Activated CD8-positive, alpha-beta memory T cell treated with anti-CD3 and anti-CD28 coated beads for 24 hours (primary cell): ENCODE results near the gene MAL.

Experiments
- DNase-seq: peaks from one replicate; pipeline ENCODE4 v3.0.0-alpha.2; 2020

Gene MAL

DNA sequence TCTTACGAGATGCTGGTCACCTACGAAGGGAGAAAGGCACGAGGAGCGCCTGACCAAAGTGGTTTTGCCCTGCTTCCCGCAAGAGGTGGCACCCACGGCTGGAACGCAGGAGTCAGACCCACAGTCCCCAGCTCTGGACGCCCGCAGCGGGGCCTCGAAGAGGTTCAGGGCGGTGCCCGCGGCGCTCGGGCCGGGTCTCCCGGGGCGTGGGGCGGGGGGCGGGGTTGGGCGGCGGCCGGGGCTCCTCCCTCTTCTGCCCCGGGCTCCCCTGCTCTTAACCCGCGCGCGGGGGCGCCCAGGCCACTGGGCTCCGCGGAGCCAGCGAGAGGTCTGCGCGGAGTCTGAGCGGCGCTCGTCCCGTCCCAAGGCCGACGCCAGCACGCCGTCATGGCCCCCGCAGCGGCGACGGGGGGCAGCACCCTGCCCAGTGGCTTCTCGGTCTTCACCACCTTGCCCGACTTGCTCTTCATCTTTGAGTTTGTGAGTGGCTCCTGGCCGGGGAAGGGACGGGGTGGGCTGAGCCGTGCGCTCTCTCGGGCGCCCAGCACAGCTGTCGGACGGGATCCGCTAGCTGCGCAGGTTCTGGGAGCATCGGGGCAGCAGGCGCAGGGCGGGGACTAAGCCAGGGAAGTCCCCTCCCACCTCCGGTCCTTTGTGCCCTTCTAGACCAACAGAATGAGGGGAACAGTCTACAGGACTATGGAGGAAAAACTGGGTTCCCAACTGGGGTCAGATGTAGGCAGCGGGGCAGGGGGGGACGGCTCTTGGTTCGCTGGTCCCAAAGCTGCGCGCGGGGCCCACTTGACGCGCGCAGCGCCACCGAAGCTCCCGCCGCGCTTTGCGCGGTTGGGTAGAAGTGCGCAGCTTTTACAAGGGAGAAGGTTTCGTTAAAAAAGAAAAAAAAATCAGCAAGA, at the start of gene MAL:
TSS of gene MAL (plus strand) at position 303 of the 914 bp plus-strand sequence. CDS start at position 388, 85 bp downstream.
- peak; percentile 85 for DNase-seq

DNA sequence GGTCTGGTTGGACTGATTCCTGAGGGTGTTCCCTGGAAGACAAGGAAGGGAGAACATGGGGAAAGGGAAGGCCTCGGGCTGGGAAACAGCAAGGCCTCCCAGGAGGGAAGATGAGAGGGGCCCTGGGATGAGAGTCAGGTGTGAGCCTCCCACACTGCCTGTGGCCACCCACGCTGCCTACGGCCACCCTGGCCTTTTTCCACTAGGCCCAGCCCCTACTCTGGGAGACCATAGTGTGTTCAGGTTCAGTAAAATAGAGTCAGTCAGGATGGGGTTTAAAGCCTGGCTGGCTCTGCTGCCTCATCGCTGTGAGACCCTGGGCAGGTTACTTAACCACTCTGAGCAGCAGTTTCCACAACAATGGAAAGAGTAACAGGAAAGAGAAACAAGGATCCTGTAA, 47.7 kb upstream of the MAL start:
- no peak for DNase-seq

DNA sequence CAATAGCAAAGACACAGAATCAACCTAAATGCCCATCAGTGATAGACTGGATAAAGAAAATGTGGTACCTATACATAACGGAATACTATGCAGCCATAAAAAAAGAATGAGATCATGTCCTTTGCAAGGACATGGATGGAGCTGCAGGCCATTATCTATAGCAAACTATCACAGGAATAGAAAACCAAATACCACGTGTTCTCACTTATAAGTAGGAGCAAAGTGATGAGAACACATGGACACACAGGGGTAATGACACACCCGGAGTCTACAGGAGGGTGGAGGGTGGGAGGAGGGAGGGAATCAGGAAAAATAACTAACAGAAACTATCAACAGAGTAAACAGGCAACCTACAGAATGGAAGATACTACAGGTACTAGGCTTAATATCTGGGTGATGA, 46.6 kb upstream of the MAL start:
- no peak for DNase-seq

DNA sequence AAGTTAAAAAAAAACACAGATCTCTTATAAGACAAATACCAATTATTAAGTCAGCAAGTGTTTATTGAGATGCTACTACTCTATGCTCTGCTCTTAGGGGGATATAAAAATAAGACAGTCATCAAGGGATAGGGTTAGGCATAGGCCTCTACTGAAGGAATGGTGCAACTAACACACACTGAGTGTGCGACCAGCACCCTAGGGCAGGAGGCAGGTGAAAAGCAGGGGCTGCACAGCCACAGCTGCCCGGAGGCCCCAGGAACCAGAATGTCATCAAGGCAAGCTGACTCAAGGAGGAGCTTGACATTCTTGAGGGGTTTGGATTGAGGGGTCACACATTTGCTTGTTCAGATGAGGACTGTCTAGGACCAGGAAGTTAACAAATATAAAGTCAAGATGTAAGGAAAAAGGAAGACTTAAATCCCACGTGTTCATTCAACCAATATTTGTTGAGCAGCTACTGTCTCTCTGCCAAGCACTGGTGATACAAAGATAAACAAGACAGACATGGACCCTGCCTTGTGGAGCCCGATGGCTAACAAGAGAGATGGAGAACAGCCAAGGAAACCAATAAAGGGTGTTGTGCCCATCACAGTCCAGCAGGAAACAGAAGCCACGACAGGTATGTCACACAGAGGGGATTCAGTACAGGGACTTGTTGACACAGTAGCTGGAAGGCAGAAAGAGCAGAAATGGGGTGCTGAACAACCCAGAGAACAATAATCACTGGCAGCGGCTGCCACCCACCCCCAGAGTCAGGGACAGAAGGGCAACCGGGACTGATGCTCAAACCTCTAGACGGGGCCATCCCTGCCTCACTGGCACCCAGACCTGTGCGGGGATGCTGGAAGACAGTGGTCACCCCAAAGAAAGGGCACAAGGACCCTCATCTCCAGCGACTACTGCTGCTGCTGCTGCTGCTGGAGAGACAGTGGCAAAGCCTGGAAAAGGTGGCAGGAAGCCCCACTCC, 45.8 kb upstream of the MAL start:
- no peak for DNase-seq

DNA sequence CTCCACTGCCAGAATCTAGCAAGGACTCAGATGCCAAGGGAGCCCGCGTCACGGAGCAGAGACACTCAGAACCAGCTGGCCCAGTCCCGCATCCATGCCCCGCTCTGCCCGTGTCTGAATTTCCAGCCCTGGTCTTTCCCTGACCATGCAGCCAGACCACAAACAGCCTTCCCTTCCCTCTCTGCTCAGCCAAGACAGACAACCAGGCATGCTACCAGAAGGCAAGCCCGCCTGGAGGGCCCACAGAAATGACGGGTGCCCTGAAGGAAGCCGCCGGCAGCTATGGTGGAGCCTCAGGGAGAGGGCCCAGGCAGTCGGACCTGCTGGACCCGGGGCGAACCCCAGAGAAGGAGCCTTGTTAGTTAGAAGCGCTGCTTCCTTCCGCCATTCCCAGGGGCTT, 45.1 kb upstream of the MAL start:
- no peak for DNase-seq

DNA sequence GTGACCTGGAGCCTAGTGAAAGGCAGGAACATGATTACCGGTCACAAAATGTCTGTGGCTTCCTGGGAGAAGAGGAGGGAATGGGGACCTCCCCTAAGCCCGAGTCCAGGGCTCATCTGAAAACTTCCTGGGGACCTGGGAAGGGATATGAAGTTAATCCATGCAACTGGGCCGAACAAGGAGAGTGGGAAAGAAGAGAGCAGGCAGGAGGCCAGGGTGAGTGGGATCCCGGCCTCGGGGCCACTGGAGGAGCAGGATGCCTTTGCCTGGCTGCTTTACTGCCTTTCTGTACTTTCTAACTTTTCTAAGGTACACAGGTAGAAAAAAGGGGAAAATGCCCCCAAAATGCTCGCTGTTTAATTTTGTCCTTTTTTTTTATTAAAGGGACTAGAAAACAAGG, 43.4 kb upstream of the MAL start:
- no peak for DNase-seq

DNA sequence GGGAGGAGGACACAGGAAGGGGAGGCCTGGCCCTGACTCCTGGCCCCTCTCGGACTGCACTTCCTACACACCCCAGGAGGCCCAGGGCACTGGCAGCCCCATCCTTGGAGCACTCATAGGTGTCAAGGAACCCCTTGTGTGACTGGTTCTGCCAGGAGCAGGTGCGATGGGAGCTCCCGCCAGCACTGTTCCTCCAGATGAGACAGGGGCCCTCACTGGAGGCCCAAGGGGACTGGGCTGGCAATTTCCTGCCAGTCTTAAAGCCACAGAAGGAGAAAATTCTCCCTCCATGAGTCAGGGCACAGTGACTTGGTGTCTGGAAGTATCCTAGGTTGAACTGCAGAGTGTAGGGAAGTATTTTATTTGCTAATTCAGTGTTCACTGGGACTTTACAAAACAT, 42.8 kb upstream of the MAL start:
- no peak for DNase-seq

DNA sequence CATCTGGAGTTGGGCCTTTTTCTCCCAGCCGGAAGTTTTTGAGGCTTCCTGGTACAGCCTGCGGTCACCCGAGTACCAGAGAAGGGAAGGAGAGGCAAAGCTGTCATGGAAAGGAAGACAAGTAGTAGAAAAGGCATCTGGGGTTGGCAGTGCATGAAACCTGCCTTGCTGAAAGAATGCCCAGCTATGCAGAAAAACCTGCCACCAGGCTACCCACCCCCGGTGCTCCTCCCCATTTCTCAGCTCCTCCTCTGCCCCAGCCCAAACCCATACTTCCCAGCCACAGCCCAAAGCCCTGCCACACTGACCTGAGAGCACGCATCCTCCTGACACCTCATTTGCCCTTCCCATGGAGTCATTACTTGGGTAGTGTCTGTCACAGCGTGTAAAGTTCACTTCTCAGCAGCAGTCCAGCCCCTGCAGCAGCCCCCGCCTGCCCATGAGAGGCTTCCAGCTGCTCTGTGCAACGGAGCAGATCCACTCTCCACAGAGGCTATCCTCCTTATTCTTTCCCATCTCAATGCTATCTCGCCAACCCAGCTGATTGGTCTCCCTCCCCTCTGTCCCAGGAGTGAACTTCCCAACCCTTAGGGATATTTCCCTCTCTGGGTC, 40.4 kb upstream of the MAL start:
- DNase-seq, result no peak

DNA sequence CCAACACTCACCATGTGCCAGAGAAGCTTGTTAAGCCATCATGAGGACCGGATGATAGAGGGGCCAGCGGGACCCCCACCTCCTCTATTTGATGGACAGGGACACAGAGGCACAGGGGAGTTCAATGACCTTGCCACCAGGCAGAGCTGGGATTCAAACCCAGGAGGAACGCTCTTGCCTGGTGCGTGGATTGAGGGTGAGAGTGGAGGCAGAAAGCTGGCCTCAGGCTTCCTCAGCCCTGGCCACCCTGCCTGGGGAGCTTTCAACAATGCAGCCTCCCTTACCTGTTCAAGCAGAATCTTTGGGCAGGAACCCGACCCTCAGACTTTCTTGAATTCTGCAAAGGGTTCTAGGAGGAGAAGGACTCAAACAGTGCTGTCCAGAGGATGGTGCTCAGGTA, 39.9 kb upstream of the MAL start:
- DNase-seq, result no peak

DNA sequence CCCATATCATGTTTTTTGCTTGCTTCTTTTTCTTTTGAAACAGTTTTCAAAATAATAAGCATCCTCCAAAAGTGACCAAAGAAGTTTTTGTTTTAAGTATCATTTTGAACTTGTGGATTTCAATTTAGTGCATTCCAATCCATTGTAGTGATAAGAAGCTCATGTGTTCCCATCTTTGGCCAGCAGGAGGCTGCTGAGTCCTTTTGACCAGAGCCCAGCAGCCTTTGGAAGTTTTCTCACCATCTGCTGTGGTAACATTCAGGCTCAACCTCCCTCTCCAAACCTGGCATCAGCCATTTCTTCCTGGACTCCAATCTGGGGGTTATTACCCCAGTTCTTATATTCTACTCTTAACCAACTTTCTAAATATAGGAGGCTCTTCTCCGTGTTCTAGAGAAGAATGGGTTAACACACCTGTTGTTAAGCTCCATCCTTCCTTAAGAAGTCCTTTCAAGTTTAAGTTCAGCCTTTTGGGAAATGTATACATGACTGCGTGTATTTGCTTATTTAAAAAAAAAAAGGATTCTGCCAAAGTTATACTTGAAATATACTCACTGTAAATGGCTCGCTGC, 39.0 kb upstream of the MAL start:
- no peak for DNase-seq

DNA sequence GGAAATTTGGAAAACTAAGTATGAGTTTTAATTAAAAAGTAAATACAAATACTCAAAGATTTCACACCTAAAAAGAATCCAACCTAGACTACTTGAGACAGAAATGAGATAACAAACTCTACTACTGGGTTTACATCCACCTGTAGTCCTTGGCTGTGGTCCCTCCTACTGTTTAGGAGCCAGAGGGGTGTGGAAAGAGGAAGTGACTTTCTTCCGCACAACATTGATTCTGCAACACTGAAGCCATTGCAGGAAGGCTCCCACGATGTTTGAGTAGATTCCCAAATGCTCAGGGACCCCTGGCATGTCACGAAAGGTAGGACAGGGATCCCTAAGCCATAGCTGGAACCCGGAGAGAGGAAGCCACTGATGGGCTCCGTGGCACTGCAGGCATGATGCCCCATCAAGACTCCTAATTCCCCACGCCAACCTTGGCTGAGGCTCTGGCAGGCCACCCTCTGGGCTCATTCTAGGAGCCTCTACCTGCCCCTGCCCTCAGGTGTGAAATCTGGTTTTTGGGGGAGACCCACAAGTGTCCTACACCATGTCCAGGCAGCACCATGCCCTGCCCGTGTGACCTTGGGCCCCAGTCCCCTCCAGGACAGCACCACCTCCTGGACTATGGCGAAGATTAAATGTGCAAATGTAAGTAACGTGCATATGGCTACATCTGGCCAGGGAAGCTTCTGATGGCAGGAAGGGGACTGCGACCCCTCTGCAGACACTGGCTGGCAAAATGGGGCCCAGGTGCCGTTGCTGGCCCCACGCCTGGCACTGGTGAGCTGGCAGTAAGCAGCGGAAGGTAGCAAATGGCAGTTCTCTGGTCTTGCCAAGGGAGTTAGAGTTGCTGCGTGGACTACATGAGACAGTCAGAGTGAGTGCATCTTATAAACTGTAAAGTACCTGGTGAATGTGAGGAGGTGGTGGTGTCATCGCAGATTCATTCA, 38.2 kb upstream of the MAL start:
- DNase-seq, result no peak

DNA sequence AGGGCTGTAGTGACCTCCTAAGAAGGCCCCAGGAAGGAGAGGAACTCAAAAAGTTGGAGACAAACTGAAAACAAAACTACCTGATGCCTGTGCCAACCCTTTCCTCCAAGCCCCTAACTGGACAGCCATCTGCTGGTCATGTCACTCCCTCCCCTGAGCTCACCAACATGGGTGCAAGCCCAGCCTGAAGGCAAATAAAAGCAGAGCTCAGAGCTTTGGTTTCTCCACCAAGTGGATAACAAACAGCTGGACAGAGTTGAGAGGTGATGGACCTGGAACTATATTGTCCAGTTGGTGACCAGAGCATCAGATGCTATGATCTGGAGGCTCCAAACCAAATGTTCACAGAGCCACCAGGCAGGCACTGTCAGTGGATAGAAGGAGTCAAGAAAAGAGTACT, 34.6 kb upstream of the MAL start:
- no peak for DNase-seq

DNA sequence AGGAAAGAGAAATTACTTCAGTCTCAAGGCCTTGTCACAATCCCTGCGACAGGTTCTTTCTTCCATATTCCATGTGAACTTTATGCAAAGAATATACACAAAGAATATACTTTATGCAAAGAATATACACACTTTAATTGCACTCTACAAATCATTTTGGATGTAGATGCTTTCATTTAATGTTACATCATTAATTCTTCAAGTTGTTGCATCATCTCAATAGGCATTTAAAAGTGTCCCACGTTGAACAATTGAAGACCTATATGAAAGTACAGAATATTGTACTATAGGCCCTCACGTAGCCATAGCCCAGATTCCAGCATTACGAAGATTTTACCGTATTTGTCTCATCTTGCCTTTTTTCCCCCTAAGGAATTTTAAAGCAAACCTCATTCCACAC, 33.1 kb upstream of the MAL start:
- DNase-seq, result no peak

DNA sequence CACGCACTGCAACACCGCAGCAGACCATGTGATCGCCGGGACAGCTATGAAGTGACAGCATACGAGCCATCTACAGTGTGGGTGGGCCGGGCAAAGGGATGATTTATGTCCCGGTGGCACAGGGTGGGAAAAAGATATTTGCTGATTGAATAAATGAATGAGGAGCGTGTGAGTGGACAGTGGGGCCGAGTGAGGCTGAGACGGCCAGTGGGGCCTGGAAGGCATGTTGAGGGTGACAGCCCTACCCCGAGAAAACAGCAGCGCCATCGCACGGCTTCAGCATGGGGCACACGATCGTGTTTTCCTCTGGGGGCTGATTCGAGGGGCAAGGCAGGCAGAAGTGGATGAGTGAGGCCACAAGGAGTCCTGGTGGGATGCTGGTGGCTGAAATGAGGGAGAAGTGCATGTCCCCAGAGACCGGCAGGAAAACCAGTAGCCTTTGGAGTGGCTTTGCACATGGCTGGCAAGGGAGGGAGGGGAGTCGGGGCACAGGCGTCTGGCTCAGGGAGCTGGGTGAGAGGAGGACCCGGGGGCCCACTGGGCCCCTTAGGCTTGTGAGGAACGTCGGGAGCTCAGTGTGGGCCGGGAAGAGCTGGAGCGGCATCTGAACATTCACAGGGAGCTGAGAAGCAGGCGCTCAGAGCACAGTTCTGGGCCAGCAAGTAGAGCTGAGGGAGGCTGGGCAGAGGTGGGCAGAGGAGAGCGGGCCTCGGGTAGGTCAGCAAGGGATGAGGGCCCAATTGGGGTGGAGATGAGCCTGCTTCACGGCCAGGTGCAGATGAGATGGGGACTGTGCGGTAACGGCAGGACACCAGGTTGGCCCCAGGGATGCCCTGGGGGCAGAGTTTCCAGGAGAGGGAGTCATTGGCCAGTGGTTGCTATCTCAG, 32.1 kb upstream of the MAL start:
- peak; percentile 28 for DNase-seq

DNA sequence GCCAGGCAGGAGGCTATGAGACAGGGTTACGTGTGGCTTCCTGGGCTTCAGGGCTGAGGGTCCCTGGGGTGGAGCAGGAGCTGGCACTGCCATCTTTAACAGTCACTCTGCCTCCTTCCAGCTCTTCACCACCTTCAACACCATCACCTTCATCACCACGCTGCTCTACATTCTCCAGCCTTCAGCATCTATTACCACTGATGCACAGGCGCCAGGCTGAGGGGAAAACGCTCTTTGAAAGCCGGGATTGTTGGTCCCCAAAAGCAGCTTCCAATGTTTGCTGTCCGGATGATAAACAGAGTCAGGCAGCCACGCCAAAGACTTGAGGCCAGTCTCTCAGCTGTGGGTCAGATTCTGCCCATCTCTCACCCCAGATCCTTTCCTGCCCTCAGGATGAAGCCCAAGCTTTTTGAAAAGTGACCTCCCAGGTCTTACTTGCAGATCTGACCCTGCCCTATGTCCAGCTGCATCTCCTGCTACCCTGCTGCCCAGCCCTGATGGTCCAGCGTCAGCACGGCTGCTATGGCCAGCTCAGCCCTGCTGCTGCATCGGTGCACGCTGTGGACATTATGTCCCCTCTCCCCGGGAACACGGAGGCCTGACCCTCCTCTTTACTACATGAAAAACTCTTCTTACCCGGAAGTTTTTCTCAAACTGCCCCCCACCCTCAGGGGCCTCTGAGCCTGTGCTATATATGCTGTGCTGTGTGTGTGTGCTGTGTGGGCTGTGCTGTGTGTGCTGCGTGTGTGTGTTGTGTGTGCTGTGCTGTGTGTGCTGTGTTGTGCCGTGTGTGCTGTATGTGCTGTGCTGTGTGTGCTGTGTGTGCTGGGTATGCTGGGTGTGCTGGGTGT, 31.2 kb upstream of the MAL start:
- no peak for DNase-seq

DNA sequence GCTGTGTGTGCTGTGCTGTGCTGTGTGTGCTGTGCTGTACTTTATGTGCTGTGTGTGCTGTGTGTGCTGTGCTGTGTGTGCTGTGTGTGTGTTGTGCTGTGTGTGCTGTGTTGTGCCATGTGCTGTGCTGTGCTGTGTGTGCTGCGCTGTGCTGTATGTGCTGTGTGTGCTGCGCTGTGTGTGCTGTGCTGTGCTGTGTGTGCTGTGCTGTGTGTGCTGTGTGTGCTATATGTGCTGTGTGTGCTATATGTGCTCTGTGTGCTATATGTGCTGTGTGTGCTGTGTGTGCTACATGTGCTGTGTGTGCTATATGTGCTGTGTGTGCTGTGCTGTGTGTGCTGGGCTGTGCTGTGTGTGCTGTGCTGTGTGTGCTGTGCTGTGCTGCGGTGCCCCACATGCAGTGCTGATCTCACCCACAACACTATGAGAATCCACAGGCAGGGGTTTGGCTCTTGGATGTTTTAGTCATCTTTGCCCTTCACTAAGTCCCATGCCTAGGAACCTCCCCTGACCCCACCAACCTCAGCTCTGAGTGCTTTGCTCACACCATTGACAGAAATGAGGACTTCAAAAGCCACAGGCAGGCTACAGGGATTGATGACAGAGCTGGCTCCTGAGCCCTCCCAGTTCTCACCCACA, 30.5 kb upstream of the MAL start:
- no peak for DNase-seq

DNA sequence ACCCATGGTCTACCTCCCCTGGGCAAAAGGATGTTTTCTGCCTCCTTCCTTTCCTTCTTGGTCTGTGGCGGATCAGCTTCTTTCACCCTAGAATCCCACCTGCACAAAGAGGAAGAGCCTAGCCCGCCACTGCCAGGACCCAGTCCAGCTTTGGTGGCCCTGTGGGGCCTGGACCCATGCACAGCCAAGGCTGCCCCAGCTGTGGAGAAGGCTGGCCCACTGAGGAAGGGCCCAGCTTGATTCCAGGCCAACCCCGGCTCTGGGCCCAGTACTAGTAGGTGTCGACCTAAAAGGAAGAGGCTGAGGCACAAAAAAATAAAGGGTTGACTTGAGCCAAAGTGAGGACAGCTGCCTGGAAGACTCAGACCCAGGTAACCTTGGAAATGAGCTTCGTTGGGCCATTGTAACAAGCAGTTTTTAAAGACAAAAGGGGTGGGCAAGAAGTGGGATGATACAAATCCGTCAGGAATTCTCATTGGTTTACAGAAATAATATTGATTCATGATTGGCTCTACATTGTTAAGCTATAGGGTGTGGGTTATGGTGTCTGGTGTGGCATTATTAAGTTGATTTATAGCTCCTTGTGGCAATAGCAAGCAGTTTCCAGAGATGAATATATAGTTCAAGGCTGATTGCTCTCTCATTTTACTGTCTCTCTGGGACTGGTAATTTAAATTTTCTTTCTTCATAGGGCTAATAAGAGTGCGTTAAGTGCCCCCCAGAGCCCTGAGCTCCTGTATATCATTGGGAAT, 29.8 kb upstream of the MAL start:
- no peak for DNase-seq

DNA sequence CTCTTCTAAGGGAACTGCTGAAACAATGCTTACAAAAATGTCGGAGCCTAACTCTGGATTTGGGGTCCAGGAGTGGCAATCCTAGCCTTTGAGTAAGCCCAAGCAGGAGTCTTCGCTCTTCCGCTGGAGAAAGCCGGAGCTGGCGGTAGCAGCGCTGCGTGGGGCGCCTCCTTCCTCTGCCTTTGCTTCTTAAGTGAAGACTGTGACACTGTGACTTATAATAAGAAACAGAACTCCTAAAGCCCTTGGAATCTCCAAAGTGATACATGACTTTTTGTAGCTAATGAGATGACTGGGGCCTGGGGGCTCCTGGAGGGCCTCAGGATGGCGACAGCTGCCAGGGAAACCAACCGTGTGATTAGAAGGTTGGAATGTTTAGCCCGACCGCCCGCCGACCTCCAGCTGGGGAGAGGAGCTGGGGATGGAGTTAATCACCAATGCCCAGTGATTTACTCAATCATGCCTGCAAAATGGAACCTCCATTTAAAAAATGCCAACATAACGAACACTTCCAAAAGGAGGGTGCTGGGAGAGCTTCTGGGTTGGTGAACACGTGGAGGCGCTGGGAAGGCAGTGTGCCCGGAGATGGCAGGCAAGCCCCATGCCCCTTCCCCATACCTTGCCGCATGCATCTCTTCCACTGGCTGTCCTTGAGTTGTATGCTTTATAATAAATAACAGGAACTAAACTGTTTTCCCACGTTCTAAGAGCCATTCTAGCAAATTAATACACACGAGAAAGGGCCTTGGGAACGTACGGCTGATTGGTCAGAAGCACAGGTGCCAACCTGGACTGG, 29.0 kb upstream of the MAL start:
- no peak for DNase-seq
